Eye (tissue), 1 donor: ENCODE measurements around the gene TRIM68.

ENCODE experiments used
- DNase-seq: peaks from one replicate; pipeline ENCODE4 v3.0.0-alpha.2; 2015

TRIM68 gene

GRCh38 chr11:4606231-4607015 is 1.6 kb downstream of the TRIM68 start:
- DNase-seq, result no peak

GRCh38 chr11:4605057-4605456 is 3.0 kb downstream of the TRIM68 start:
- no peak for DNase-seq

GRCh38 chr11:4593739-4594138 is 14.3 kb downstream of the TRIM68 start, which contains the start of gene OR52I1:
OR52I1 (plus strand) TSS chr11:4594039; CDS start chr11:4594039, 0 bp downstream.
- DNase-seq, result no peak

- DNase-seq, result no peak
Observed at GRCh38 chr11:4589017-4589416, 19.0 kb downstream of the TRIM68 start.

- DNase-seq, result no peak
Observed at GRCh38 chr11:4581443-4581842, 26.6 kb downstream of the TRIM68 start, which contains the start of gene OR52I2. OR52I2 (plus strand) TSS chr11:4581743.

- DNase-seq, result no peak
Observed at GRCh38 chr11:4580124-4580523, 27.9 kb downstream of the TRIM68 start.

- DNase-seq, result no peak
Observed at GRCh38 chr11:4578624-4579023, 29.4 kb downstream of the TRIM68 start.

GRCh38 chr11:4577761-4578160 is 30.3 kb downstream of the TRIM68 start:
- no peak for DNase-seq

GRCh38 chr11:4576880-4577279 is 31.2 kb downstream of the TRIM68 start:
- no peak for DNase-seq

GRCh38 chr11:4569075-4569474 is 39.0 kb downstream of the TRIM68 start:
- no peak for DNase-seq

GRCh38 chr11:4565371-4565770 is 42.7 kb downstream of the TRIM68 start:
- no peak for DNase-seq

GRCh38 chr11:4560467-4560866 is 47.6 kb downstream of the TRIM68 start:
- DNase-seq, result peak; percentile 10

GRCh38 chr11:4559527-4560440 is 48.2 kb downstream of the TRIM68 start:
- DNase-seq, result no peak

GRCh38 chr11:4551346-4551979 is 56.6 kb downstream of the TRIM68 start:
- no peak for DNase-seq
